ENCODE results near the gene NACC2.

GRCh38 chr9:136044971-136045594, 50.0 kb downstream of the NACC2 start:
- no peak for TF ChIP-seq CREB1 (IDR thresholded peaks at IDR 0.05)
- no peak for TF ChIP-seq CBX5 (IDR thresholded peaks at IDR 0.05; ENCODE audit: low read depth, low read length)
- TF ChIP-seq, protein P1, sequence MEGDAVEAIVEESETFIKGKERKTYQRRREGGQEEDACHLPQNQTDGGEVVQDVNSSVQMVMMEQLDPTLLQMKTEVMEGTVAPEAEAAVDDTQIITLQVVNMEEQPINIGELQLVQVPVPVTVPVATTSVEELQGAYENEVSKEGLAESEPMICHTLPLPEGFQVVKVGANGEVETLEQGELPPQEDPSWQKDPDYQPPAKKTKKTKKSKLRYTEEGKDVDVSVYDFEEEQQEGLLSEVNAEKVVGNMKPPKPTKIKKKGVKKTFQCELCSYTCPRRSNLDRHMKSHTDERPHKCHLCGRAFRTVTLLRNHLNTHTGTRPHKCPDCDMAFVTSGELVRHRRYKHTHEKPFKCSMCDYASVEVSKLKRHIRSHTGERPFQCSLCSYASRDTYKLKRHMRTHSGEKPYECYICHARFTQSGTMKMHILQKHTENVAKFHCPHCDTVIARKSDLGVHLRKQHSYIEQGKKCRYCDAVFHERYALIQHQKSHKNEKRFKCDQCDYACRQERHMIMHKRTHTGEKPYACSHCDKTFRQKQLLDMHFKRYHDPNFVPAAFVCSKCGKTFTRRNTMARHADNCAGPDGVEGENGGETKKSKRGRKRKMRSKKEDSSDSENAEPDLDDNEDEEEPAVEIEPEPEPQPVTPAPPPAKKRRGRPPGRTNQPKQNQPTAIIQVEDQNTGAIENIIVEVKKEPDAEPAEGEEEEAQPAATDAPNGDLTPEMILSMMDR (IDR thresholded peaks at IDR 0.05; ENCODE audit: control extremely low read depth in 1 of 3, insufficient read depth in 1 of 3, low read depth in 1 of 3, low read length in 3 of 3): no peak
- no peak for TF ChIP-seq SIN3A (conservative IDR thresholded peaks at IDR 0.05 in 1 of 2, IDR thresholded peaks at IDR 0.05 in 1 of 2; ENCODE audit: low read depth in 1 of 2, low read length in 2 of 2)
- TF ChIP-seq TAF7 (optimal IDR thresholded peaks at IDR 0.05; ENCODE audit: borderline replicate concordance, low read depth, low read length): no peak
- no peak for TF ChIP-seq USF2 (IDR thresholded peaks at IDR 0.05; ENCODE audit: low read length)
- no peak for TF ChIP-seq CEBPB (IDR thresholded peaks at IDR 0.05; ENCODE audit: low read depth, low read length)
- TF ChIP-seq CHD2 (IDR thresholded peaks at IDR 0.05; ENCODE audit: low read length): no peak
- TF ChIP-seq GTF2F1 (IDR thresholded peaks at IDR 0.05; ENCODE audit: borderline replicate concordance, low read depth, low read length): no peak
- no peak for TF ChIP-seq RFX5 (IDR thresholded peaks at IDR 0.05; ENCODE audit: borderline replicate concordance, low read depth, low read length)
